Gastrocnemius medialis (tissue), 4 donors: ENCODE data around the gene DCTN2. TPM values are rescaled to one million over a fixed set of nuclear protein-coding genes. Genes with fewer than 3 reads are reported as not detected.

ENCODE experiments used
- ATAC-seq, 2 donors: fragments of 150-250 bp; one replicate each; pipeline ENCODE4 v1.9.1; 2016
- DNase-seq, 2 donors: peaks; one replicate each; pipeline ENCODE4 v3.0.0-alpha.2; 2019
- H3K27ac ChIP-seq, 4 donors: fragments of 200-600 bp; sonication (generic); 1 replicate in 1 of 4; 2 replicates in 3 of 4; pipeline ENCODE4 v1.5.1; 2016 to 2018; ENCODE audit warnings: mild to moderate bottlenecking in 2 of 4, moderate library complexity in 1 of 4
- H3K27me3 ChIP-seq, 3 donors: fragments of 200-600 bp; sonication (generic) in 2 of 3; 1 replicate in 1 of 3; 2 replicates in 2 of 3; pipeline versions ENCODE4 v1.5.1 to v1.6.0; 2016 to 2019; ENCODE audit warnings: mild to moderate bottlenecking in 1 of 3, moderate library complexity in 1 of 3
- H3K36me3 ChIP-seq, 2 donors: fragments of 200-600 bp; sonication (generic) in 1 of 2; one replicate each; pipeline ENCODE4 v1.5.1; 2017 to 2018
- H3K4me1 ChIP-seq, 2 donors: fragments of 200-600 bp; sonication (generic) in 1 of 2; one replicate each; pipeline ENCODE4 v1.5.1; 2016 to 2017; ENCODE audit warnings: mild to moderate bottlenecking in 2 of 2
- H3K4me3 ChIP-seq, 4 donors: fragments of 200-600 bp; sonication (generic) in 3 of 4; 1 replicate in 1 of 4; 2 replicates in 3 of 4; pipeline ENCODE4 v1.5.1; 2016 to 2019; ENCODE audit warnings: mild to moderate bottlenecking in 2 of 4
- H3K9me3 ChIP-seq, 3 donors: fragments of 200-600 bp; sonication (generic) in 2 of 3; 1 replicate in 1 of 3; 2 replicates in 2 of 3; pipeline ENCODE4 v1.5.1; 2016 to 2019
- POLR2A ChIP-seq, 2 donors: fragments of 450-650 bp; IDR thresholded peaks; one replicate each; pipeline ENCODE4 v1.6.1; 2017; ENCODE audit warnings: antibody characterized with exemption in 2 of 2, mild to moderate bottlenecking in 2 of 2, moderate library complexity in 2 of 2
- in situ Hi-C, 4 donors: fragments of 200-750 bp; cut with MboI; loops; one replicate each; pipeline versions ENCODE4 v1.15.0 to v1.8.0; 2017; ENCODE audit warnings: low sequenced_read_pairs in 4 of 4
- intact Hi-C: fragments of 100-400 bp; cut with DNase I; formaldehyde crosslinking; loops from one replicate; pipeline ENCODE4 v1.15.1; 2023; ENCODE audit warnings: low total_unique reads
- total RNA-seq, 4 donors: library from RNA; depleted of rRNA; stranded (reverse); fragments of >200 nt; gene quantifications; one replicate each; pipeline versions ENCODE4 v1.1.0 to v1.2.3, GENCODE V29; 2016
- TF ChIP-seq, protein P1 (sequence below), 5 experiments: fragments of 450-650 bp in 3 of 5; fragments of 200-600 bp in 2 of 5; sonication (generic) in 2 of 5; IDR thresholded peaks in 4 of 5; conservative IDR thresholded peaks in 1 of 5; 1 replicate in 4 of 5; 2 replicates in 1 of 5; pipeline ENCODE4 v1.5.1; 2016 to 2019; ENCODE audit warnings: antibody characterized with exemption in 5 of 5, mild to moderate bottlenecking in 3 of 5, moderate library complexity in 3 of 5

DCTN2 gene
- total RNA-seq, 4 donors from 2014 or later: 147 to 265 (median 177) TPM

DNA sequence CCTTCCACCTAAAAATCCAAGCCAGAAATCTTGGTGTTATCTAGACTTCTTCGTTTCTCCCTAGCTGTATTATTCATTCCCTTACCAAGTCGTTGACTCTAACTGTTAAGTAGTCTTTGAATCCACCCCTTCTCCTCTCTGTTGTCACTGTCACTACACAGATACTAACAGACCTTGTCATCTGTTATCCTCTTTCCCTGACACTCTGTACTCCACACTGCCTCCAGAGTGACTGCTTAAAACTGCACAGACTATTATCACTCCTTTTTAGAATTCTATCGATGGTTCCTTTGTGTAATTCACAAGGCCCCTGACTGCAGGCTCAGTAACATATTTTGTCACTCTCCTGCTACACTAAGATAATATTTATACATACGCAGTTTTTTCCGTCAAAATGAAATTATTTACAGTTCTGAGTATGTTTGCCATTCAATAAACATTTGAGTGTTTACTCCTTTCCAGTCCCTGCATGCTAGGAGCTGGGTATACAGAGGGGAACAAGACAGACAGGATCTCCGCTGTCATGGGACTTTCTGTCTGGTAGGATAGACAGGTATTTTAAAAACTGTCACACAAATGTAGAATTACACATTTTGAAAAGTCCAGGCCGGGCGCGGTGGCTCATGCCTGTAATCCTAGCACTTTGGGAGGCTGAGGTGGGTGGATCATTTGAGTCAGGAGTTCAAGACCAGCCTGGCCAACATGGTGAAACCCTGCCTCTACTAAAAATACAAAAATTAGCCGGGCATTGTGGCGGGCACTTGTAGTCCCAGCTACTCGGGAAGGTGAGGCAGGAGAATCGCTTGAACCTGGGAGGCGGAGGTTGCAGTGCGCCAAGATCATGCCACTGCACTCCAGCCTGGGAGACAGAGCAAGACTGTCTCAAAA, 55.4 kb downstream of the DCTN2 start:
- Histone ChIP-seq H3K36me3 (peaks cover 0 to 44% of the 10 kb centered on the region in 2 donors), H3K9me3 (no peaks in the 10 kb centered on the region), H3K27ac (no peak overlapping the region), H3K4me1 (peaks cover 10 to 13% of the 10 kb centered on the region in 2 donors), H3K27me3 (no peaks in the 10 kb centered on the region), H3K4me3 (no peak overlapping the region)
- TF ChIP-seq, protein P1, sequence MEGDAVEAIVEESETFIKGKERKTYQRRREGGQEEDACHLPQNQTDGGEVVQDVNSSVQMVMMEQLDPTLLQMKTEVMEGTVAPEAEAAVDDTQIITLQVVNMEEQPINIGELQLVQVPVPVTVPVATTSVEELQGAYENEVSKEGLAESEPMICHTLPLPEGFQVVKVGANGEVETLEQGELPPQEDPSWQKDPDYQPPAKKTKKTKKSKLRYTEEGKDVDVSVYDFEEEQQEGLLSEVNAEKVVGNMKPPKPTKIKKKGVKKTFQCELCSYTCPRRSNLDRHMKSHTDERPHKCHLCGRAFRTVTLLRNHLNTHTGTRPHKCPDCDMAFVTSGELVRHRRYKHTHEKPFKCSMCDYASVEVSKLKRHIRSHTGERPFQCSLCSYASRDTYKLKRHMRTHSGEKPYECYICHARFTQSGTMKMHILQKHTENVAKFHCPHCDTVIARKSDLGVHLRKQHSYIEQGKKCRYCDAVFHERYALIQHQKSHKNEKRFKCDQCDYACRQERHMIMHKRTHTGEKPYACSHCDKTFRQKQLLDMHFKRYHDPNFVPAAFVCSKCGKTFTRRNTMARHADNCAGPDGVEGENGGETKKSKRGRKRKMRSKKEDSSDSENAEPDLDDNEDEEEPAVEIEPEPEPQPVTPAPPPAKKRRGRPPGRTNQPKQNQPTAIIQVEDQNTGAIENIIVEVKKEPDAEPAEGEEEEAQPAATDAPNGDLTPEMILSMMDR (IDR thresholded peaks at IDR 0.05 in 4 of 5, conservative IDR thresholded peaks at IDR 0.05 in 1 of 5): no peak
- TF ChIP-seq POLR2A (IDR thresholded peaks at IDR 0.05): no peak
- in situ Hi-C loops (no loop called here), intact Hi-C loops (no loop called here)
- no peak for DNase-seq
- ATAC-seq: no peak

DNA sequence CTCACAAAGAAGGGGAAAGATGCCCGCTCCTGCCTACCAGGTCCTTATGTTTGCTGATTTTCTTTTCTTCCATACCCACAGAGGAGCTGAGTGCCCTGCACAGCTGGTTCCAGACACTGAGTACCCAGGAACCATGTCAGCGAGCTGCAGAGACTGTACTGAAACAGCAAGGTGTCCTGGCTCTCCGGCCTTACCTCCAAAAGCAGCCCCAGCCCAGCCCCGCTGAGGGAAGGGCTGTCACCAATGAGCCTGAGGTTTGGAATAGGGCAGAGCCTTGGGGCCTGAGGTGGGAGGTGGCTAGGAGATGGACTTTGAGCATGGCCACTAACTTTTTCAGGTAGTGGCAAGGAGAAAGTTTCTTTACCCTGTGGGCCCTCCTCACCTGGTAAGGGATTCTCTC, 56.9 kb downstream of the DCTN2 start:
- H3K9me3 ChIP-seq: no peaks in the 10 kb centered on the region
- H3K4me1 ChIP-seq: peaks cover 10 to 13% of the 10 kb centered on the region in 2 donors
- H3K36me3 ChIP-seq: peaks cover 0 to 37% of the 10 kb centered on the region in 2 donors
- no peak for DNase-seq
- intact Hi-C loops: no loop called here
- H3K27me3 ChIP-seq: no peaks in the 10 kb centered on the region
- in situ Hi-C loops: no loop called here
- no peak overlapping the region for H3K27ac ChIP-seq
- no peak overlapping the region for H3K4me3 ChIP-seq
- TF ChIP-seq POLR2A (IDR thresholded peaks at IDR 0.05): no peak
- TF ChIP-seq, protein P1 (IDR thresholded peaks at IDR 0.05 in 4 of 5, conservative IDR thresholded peaks at IDR 0.05 in 1 of 5): no peak
- no peak for ATAC-seq

DNA sequence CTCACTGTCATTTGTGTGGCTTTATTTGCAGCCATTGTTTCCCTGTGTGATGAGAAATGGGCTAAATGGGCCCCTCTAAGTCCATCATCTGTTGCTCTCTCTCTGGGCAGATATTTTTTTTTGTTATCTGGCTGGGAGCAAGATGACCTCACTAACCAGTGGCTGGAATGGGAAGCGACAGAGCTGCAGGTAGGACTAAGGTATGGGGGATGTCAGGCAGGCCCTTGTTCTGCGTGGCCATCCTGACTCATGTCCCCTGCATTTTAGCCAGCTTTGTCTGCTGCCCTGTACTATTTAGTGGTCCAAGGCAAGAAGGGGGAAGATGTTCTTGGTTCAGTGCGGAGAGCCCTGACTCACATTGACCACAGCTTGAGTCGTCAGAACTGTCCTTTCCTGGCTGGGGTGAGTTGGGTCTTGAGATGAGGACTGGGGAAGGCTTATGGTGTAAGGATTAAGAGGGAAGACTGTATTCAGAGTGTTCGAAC, 57.8 kb downstream of the DCTN2 start:
- Histone ChIP-seq H3K27ac (peak overlapping the region in 1 of 4 donors; percentile 86), H3K9me3 (no peaks in the 10 kb centered on the region), H3K4me3 (peak overlapping the region; percentile 74 to 95 (median 76)), H3K27me3 (no peaks in the 10 kb centered on the region), H3K4me1 (peaks cover 10 to 13% of the 10 kb centered on the region in 2 donors), H3K36me3 (peaks cover 0 to 37% of the 10 kb centered on the region in 2 donors)
- no peak for TF ChIP-seq POLR2A (IDR thresholded peaks at IDR 0.05)
- TF ChIP-seq, protein P1 (IDR thresholded peaks at IDR 0.05 in 4 of 5, conservative IDR thresholded peaks at IDR 0.05 in 1 of 5): no peak
- intact Hi-C loops (loop anchor here (2.0 kb wide), 1 partner anchor 58 kb away; the partner anchor contains the start of gene DCTN2), in situ Hi-C loops (no loop called here)
- ATAC-seq: no peak
- DNase-seq: no peak

DNA sequence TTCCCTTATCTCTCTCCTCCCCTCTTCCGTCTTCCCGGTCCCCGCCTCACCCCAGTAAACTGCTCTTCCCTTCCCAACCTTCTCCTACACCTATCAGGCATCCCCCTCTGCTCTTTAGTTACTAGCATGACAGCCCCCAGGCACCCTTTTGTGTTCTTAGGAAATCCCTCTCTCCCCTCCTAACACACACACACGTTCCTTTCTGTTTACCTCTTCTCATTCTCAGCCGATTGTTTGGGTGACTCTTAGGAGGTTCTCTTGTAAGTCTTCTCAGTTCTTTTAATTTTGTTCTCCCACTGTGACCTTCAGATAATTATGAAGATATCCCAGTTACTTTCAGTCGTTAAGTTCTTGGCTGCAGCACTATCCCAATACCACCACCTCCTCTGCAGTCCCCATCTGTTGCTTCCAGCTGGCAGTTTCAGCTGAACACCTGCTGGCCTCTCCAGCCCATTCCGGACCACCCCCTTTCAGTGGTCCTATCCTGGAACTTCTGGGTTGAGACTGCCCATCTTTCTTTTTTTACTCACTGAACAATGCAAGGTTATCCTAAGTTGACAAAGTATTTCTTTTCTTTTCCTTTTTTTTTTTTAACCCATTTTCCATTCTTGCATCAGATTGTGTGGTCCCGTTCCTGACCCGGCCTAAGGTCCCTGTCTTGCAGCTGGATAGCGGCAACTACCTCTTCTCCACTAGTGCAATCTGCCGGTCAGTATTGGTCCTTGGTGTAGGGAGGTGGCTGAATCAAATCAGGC, 58.4 kb downstream of the DCTN2 start:
- TF ChIP-seq, protein P1 (IDR thresholded peaks at IDR 0.05 in 4 of 5, conservative IDR thresholded peaks at IDR 0.05 in 1 of 5): no peak
- no peak for TF ChIP-seq POLR2A (IDR thresholded peaks at IDR 0.05)
- ATAC-seq (no peak), DNase-seq (no peak)
- Histone ChIP-seq H3K27me3 (no peaks in the 10 kb centered on the region), H3K36me3 (peaks cover 0 to 37% of the 10 kb centered on the region in 2 donors), H3K9me3 (no peaks in the 10 kb centered on the region), H3K4me3 (peak overlapping the region; percentile 74 to 95 (median 76)), H3K4me1 (peaks cover 10 to 13% of the 10 kb centered on the region in 2 donors), H3K27ac (peak overlapping the region; percentile 83 to 86 (median 84))
- in situ Hi-C loops (no loop called here), intact Hi-C loops (loop anchor here (1.0 to 2.0 kb wide), 2 partner anchors 32 to 58 kb away; partner anchors contain the start of genes DCTN2 and DDIT3)
